Stimulated activated CD4-positive, alpha-beta T cell treated with anti-CD3 and anti-CD28 coated beads, Interleukin-2, amount 100 ng/mL, for 4 hours (primary cell): ENCODE measurements around the gene PPP1R3F.

Experiments
- DNase-seq: peaks from one replicate; pipeline ENCODE4 v3.0.0-alpha.2; 2020; ENCODE audit warnings: low read depth

PPP1R3F gene, protein sequence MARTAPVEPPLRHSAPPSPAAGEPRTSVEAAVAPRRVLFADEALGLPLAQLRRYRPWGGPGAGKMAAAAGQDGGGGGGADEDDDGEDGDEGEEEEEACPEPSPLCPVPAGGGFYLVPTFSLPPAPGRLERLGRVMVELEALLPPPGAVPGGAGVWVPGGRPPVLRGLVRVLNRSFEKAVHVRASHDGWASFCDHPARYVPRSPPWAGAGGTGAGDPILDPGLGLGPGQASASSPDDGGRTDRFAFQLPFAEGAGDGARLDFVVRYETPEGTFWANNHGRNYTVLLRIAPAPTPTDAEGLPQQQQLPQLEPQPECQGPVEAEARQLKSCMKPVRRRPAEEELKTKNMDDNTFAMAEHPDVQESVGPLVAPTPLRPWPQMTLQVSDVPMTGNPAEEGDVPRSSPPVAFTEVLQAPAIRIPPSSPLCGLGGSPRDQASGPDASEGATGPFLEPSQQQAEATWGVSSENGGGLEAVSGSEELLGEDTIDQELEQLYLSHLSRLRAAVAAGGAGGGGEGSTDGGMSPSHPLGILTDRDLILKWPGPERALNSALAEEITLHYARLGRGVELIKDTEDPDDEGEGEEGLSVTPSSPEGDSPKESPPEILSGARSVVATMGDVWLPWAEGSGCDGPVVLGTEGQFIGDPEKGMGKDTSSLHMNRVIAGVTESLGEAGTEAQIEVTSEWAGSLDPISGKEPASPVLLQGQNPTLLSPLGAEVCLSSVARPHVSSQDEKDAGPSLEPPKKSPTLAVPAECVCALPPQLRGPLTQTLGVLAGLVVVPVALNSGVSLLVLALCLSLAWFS

DNA sequence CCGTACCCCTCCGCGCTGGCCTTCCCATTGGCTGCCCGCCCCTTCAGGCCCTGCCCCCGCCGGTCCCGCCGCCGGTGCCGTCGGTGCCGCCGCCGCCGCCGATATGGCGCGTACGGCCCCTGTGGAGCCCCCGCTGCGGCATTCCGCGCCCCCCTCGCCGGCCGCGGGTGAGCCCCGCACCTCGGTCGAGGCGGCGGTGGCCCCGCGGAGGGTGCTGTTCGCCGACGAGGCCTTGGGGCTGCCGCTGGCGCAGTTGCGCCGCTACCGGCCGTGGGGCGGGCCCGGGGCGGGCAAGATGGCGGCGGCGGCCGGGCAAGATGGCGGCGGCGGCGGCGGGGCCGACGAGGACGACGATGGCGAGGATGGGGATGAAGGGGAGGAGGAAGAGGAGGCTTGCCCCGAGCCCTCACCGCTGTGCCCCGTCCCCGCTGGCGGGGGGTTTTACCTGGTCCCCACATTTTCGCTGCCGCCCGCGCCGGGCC lies at the start of gene PPP1R3F:
PPP1R3F (plus strand) TSS at position 27 of the 482 bp plus-strand sequence; CDS start at position 104, 77 bp downstream.
- no peak for DNase-seq

DNA sequence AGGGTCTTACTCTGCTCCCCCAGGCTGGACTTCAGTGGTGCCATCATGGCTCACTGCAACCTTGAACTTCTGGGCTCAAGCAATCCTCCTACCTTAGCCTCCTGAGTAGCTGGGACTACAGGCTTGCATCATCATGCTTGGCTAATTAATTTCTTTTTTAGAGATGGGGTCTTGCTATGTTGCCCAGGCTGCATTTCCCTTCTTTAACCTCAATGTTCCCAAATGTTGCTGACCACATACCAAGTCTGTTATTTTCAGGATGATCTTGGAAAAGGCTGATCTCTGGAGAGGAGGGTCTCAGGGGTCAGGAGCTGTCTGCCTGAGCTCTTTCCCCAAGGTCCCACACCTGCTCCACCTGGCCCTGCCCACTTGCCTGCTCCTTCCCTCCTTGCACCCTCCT lies 49.5 kb upstream of the PPP1R3F start:
- no peak for DNase-seq

DNA sequence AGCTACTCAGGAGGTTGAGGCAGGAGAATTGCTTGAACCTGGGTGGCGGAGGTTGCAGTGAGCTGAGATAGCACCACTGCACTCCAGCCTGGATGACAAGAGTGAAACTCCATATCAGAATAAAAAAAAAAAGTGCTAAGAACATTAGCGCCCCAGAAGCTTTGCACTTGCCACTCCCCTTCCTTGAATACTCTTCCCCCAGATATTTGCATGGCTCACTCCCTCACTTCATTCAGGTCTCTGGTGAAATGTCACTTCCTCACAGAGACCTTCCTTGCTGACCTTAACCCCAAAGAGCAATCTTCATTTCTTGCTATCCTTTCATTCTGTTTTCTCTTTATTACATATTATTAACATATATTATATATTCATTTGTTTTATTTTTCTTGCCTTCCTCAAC lies 47.7 kb upstream of the PPP1R3F start:
- DNase-seq, result no peak

DNA sequence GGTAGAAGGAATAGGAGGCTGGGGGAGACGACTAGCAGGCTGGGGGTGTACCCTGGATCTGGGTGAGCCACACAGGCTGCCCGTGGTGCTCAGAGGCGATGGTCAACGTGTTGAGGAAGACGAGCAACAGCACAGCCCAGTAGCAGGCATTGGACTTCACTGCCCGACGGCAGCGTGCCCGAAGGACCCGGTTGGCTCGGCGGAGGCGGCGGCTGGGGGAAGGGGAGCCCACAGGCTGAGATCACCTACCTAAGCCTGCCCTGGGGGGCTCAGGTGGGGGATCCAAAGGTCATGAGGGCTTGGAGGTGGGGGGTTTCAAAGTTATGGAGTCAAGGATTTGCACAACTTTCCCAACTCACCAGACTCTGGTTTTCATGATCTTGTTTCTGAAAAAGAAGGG lies 43.7 kb upstream of the PPP1R3F start:
- DNase-seq, result no peak

DNA sequence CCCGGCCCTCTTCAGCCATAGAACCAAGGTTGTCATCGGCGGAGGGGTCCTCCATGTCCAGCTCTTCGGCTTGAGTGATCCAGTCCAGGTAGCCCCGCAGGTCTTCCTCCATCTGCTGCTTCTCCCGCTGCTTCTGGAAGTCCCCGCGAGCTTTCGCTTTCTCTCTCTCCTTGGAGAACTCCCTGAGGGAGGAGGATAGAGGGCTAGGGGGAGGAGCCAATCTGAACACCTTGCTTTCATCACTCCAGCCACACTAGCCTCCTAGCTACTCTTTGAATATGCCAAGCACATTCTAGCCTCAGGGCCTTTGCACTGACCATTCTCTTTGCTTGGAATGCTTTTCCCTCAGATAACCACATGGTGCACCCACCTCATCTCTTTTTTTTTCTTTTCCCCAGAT lies 42.6 kb upstream of the PPP1R3F start:
- DNase-seq, result no peak

DNA sequence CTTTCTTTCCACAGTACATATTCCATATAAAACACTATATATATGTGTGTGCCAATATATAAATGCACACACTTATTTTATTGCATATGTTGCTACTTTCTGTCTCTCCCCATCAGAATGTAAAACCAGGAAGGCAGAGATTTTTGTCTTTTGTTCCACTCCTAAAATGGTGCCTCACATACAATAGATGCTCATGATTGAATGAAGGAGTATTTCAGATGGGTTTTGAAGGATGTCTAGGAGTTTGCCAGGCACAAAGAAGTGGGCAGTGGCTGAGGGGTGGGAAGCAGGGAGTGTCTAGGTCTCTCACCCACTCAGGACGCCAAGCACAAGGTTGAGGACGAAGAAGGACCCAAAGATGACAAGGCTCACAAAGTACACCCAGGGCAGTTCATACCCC lies 41.9 kb upstream of the PPP1R3F start:
- no peak for DNase-seq

DNA sequence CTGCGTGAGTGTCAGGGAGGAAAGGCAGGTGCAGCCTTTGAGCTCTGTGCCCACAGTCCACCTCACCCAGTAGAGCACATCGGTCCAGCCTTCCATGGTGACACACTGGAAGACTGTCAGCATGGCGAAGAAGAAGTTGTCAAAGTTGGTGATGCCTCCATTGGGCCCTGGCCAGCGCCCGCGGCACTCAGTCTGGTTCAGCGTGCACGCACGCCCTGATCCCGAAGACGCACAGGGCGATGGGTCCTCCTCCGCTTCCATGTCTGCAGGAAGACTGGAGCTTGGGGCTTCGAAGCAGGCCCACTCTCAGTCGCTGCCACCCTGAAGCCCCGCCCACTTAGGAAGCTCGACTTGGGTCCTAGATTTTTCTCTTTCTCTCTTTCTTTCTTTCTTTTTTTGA lies 41.4 kb upstream of the PPP1R3F start:
- DNase-seq, result no peak

DNA sequence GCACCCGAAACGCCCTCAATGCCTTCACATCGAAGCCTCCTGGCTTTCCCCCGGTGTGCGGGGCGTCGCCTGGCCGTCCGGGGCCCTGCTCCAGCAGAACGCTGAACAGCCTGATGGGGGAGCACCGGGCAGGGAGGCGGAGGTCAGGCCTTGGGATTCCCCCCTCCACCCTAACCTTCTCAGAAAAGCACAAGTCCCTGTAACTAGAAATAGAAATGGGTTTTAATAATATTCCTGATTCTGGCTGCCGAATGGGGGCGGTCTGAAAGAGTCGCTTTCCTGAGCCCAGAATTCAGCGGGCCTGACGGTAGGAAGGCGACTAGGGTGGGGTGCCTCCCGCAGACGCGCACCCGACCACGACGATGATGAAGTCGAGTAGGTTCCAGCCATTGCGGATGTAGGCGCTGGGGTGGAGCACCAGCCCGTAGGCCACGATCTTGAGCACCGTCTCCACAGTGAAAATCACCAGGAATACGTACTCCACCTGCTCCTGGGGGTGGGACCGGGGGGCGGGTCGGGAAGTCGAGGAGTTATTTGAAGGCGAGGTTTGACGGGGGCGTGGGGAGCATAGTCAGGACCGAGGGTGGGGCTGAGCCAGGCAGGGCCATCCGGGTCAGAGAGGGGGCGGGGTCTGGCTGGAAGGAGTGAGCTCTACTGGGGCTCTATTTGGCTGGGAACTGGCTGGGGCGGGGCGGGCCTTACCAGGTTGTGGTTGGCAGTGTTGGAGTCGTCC lies 38.9 kb upstream of the PPP1R3F start:
- DNase-seq, result peak; percentile 21

DNA sequence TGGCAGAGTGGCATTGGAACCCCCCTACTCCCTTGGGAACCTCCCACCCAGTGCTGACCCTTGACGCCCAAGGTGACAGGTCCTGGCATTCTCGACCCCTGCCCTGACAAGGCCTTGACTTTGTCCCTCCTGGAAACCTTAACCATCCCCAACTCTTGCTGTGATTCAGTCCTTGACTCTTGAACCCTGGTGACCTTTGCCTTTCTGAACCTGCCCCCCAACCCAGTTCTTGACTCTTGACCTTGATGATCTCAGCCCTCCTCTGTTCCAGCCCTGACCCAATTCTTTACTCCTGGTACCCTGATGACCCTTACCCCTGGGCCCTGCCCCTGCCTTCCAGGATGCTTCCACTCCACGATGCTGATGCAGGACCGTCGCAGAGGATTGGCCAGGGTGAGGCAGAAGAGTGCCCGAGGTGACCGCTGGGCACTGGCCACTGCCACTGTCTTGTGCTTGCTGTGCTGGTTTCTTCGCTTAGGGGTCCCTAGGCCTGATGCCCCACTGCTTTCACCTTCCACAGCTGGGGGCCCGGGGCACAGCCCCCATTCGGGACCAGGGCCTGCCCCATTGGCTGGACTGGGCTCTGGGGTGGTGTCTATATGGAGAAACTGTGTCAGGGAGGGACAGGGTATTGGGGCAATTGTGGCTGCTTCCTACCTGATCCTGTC lies 38.1 kb upstream of the PPP1R3F start:
- DNase-seq, result no peak

DNA sequence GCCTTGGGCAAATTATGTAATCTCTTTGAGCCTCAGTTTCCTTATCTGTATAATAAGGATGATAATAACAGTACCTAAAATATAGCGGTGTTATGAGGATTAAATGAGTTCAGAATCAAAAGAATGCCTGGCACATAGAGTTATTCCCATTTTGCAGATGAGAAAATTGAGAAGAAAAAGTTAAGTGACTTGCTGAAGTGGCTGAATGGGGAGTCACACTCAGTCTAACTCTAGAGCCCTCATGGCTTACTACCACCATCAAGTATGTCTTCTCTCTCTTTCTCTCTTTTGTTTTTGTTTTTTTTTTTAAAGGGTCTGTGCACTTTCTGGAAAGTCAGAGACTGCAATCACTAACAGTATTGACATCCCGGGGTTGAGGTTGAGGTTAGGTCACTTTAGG lies 37.1 kb upstream of the PPP1R3F start:
- no peak for DNase-seq

DNA sequence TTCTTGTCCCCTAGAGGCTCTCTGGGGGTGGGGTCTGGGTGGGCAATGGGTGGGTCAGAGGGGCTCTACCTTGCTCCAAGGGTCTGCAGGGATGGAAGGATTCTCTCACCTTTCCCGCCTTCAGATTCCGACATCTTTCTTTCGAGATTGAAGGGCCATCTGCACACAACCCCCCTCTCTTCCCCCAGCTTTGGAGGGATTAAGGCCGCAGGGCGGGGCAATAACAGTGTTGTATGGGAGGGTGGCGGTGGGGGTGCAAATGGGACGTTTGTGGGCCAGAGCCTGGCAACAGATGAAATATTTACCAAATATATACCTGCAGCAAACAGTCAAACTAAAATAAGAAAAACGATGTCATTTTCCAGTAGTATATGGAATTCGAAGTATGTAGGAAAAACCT lies 36.4 kb upstream of the PPP1R3F start, which contains the start of gene CACNA1F:
CACNA1F (minus strand) TSS at position 165 of the 400 bp plus-strand sequence; CDS start at position 134, 31 bp downstream.
- DNase-seq, result no peak

DNA sequence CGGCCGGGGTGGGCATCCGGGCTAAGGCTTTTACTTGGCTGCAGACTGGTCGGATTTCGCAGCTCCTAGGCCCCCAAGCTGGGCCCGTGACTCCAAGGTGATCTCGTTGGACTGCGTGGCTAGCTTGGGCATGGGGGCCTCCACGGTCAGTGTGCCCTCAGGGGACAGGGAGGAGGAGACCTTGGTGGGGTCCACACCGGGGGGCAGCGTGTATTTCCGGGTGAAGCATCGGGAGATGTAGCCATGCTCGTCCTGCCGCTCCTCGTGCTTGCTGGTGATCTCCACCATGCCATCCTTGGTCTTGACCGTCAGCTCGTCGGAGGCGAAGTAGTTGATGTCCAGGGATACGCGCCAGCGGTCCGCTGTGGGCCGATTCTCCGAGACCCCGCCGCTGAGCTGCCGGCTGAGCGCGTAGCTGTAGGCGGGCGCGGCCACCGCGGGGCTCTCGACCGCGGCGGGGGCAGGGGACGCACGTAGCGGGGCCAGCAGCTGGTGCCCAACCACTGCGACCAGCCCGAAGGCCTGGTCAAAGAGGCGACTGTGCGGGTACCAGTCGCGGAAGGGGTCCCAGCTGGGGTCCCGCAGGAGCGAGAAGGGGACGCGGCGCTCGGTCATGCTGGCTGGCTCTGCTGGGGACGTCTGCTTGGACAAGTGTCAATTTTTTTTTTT lies 35.6 kb upstream of the PPP1R3F start:
- no peak for DNase-seq

DNA sequence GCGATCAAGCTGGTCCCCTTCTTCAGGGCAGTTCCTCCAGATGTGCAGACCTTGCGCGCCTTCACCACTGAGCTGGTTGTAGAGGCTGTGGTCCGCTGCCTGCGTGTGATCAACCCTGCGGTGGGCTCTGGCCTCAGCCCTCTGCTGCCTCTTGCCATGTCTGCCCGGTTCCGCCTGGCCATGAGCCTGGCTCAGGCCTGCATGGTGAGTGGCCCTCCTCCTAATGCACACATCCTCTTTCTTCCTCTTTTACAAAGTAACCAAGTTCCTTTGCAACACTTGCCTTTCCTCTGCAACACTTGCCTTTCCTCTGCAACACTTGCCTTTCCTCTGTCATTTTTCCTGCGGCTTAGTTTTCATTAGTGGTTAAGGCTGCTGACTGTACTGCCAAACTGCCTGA lies 32.5 kb upstream of the PPP1R3F start:
- no peak for DNase-seq

DNA sequence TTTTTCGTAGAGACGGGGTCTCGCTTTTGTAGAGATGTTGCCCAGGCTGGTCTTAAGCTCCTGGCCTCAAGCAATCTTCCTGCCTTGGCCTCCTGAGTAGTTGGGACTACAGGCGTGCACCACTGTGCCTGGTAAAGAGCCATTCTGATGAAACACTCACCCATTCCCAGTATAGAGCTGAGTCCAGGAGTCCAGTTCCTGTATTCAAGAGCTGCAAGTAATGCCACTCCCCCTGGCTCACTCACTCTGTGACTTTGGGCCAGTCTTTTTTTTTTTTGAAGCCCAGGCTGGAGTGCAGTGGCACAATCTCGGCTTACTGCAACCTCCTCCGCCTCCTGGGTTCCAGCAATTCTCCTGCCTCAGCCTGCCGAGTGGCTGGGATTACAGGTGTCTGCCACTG lies 30.9 kb upstream of the PPP1R3F start:
- DNase-seq, result no peak

DNA sequence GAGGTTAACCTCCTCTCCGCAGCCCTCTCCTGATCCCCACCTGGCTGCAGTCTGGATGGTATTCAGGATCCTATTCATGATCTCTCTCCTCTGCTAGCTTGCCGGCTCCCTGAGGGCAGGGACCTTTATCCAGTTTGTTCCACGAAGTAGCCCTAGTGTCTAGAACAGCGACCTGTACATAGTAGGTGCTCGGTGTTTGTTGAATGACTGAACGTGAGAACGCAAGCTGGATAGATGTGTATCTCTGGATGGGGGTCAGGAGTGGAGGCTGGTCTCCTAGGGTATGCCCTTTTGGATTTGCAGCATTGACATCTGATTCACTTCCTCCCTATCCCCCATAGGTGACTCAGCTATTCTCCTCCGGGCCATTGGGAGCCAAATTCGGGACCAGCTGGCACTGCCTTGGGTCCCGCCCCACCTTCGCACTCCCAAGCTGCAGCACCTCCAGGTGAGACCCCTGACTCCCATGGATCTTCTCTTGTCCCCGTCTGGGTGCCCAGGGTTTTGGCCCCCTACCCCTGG lies 27.0 kb upstream of the PPP1R3F start:
- DNase-seq, result no peak

DNA sequence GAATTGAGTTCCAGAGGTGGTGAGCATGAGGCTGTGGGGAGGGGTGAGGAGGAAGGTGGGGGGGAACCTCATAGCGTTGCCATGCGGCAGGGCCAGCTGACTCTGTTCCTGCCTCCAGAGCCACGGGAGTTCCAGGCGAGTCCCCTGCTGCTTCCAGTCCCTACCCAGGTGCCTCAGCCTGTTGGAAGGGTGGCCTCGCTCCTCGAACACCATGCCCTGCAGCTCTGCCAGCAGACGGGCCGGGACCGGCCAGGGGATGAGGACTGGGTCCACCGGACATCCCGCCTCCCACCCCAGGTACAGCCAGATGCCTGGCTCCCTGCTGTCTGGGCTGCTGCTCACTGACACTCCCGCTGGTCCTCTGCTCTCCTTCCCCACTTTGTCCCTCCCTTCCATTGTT lies 26.4 kb upstream of the PPP1R3F start:
- no peak for DNase-seq

DNA sequence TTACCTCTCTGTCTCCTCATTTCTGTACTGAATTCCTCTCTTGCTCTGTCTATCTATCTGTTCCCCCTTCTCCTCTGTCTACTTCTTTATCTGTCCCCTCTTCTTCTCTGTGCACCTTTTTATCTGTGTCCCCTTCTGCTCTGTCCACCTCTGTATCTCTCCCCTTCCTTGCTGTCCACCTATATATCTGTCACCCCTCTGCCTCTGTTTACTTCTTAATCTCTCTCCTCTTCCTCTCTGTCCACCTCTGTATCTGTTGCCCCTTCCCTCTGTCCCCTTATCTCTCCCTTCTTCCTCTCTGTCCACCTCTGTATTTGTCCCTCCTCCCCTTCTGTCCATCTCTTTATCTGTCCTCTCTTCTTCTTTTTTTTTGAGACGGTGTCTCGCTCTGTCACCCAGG lies 25.4 kb upstream of the PPP1R3F start:
- no peak for DNase-seq

DNA sequence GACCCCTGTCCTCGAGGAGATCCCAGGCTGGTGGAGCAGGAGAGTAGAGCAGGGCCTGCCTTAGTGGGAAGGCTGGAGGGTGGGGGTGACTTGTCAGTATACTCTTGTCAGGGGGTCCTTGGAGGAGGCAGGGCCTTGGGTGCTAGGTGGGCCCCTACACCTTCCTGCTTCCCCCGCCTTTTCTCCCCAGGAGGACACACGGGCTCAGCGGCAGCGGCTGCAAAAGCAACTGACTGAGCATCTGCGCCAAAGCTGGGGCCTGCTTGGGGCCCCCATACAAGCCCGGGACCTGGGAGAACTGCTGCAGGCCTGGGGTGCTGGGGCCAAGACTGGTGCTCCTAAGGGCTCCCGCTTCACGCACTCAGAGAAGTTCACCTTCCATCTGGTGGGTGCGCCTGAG lies 23.1 kb upstream of the PPP1R3F start:
- DNase-seq, result no peak

DNA sequence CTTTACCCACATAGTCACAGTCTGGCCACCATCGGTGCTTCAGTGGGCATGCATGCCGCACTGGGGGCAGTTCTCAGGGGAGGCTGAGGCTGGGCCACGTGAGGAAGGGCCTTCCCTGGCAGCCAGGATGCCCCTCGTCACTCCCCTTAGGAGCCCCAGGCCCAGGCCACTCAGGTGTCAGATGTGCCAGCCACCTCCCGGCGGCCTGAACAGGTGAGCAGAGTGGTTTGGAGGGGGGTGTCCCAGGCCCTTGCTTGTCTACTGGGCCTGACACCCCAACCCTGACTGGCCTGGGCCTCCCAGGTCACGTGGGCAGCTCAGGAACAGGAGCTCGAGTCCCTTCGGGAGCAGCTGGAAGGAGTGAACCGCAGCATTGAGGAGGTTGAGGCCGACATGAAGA lies 22.2 kb upstream of the PPP1R3F start:
- DNase-seq, result no peak

DNA sequence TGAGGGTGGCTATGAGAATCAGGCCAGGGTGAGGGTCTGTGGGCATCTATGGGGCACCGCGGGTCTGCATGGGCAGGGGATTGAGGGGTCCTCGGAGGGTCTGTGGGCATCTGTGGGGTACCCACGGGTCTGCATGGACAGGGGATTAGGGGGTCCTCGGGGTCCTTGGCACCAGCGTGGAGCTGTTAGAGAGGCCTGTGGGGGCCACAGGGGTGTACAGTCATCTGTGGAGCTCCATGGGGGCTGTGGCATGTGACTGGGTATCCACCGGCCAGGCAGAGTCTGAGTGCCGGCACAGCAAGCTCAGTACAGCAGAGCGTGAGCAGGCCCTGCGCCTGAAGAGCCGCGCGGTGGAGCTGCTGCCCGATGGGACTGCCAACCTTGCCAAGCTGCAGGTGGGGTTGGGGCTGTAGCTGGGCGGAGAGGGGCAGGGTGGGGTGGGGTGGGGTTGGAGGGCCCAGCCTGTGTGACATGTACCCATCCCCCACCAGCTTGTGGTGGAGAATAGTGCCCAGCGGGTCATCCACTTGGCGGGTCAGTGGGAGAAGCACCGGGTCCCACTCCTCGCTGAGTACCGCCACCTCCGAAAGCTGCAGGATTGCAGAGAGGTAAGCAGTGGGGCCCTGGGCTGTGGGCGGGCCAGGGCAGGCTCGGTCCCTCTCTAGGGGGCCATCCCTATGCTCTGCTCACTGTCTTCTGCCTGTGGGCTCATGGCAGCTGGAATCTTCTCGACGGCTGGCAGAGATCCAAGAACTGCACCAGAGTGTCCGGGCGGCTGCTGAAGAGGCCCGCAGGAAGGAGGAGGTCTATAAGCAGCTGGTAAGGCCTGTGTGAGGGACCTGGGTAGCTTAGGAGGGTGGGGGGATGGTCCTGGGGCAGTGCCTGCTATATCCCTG lies 21.4 kb upstream of the PPP1R3F start:
- DNase-seq, result no peak
